ENCODE data around the gene VAMP3.
A peak's percentile ranks its signal among the peaks of the same experiment; 100 is the strongest.

VAMP3 gene

GRCh38 chr1:7760245-7760644 lies 10.9 kb upstream of the VAMP3 start:
- no peak for DNase-seq (ENCODE audit: low read depth)
- H3K4me3 ChIP-seq (ENCODE audit: low read depth, low read length): no peak overlapping the region
- in situ Hi-C loops (cut with HindIII; ENCODE audit: low sequenced_read_pairs): no loop called here
- TF ChIP-seq CTCF (IDR thresholded peaks at IDR 0.05; ENCODE audit: low read depth, low read length, missing control alignments): no peak

- H3K4me3 ChIP-seq (ENCODE audit: low read depth, low read length): no peak overlapping the region
- TF ChIP-seq CTCF (IDR thresholded peaks at IDR 0.05; ENCODE audit: low read depth, low read length, missing control alignments): no peak
- in situ Hi-C loops (cut with HindIII; ENCODE audit: low sequenced_read_pairs): no loop called here
- no peak for DNase-seq (ENCODE audit: low read depth)
Observed at GRCh38 chr1:7761103-7761502, 10.0 kb upstream of the VAMP3 start.

GRCh38 chr1:7767176-7767575 lies 3.9 kb upstream of the VAMP3 start:
- no peak for DNase-seq (ENCODE audit: low read depth)
- H3K4me3 ChIP-seq (ENCODE audit: low read depth, low read length): no peak overlapping the region
- in situ Hi-C loops (cut with HindIII; ENCODE audit: low sequenced_read_pairs): no loop called here
- no peak for TF ChIP-seq CTCF (IDR thresholded peaks at IDR 0.05; ENCODE audit: low read depth, low read length, missing control alignments)

- no peak for DNase-seq (ENCODE audit: low read depth)
- TF ChIP-seq CTCF (IDR thresholded peaks at IDR 0.05; ENCODE audit: low read depth, low read length, missing control alignments): no peak
- H3K4me3 ChIP-seq (ENCODE audit: low read depth, low read length): no peak overlapping the region
- in situ Hi-C loops (cut with HindIII; ENCODE audit: low sequenced_read_pairs): no loop called here
Observed at GRCh38 chr1:7768583-7768982, 2.5 kb upstream of the VAMP3 start.

- in situ Hi-C loops (cut with HindIII; ENCODE audit: low sequenced_read_pairs): no loop called here
- TF ChIP-seq CTCF (IDR thresholded peaks at IDR 0.05; ENCODE audit: low read depth, low read length, missing control alignments): no peak
- no peak for DNase-seq (ENCODE audit: low read depth)
- no peak overlapping the region for H3K4me3 ChIP-seq (ENCODE audit: low read depth, low read length)
Observed at GRCh38 chr1:7769673-7770412, 1.3 kb upstream of the VAMP3 start.

- DNase-seq (ENCODE audit: low read depth): no peak
- TF ChIP-seq CTCF (IDR thresholded peaks at IDR 0.05; ENCODE audit: low read depth, low read length, missing control alignments): no peak
- H3K4me3 ChIP-seq (ENCODE audit: low read depth, low read length): peak overlapping the region; percentile 90
- in situ Hi-C loops (cut with HindIII; ENCODE audit: low sequenced_read_pairs): no loop called here
Observed at GRCh38 chr1:7770669-7770996, 463 bp upstream of the VAMP3 start.
